B cell (primary cell): Measurements from ENCODE around the gene TGM3. TPM values are rescaled to one million over a fixed set of nuclear protein-coding genes. Genes with fewer than 3 reads are reported as not detected.

Experiments used
- ATAC-seq: fragments of 200-7000 bp; cut with Tn5 transposase; one replicate; pipeline ENCODE4 v1.10.0; 2021; ENCODE audit warnings: low read depth, mild to moderate bottlenecking, moderate number of reproducible peaks, moderate library complexity
- CTCF ChIA-PET: fragments of 350-600 bp; sonication (Branson Sonifier 250); formaldehyde crosslinking; loops from one replicate; lab custom pipeline; 2021; ENCODE audit warnings: antibody characterized with exemption, inconsistent platforms; lab: Charles Lee
- POLR2A ChIA-PET: fragments of 350-600 bp; sonication (Branson Sonifier 250); formaldehyde crosslinking; loops from one replicate; lab custom pipeline; 2021; ENCODE audit warnings: antibody characterized with exemption; lab: Charles Lee
- DNase-seq: peaks from one replicate; pipeline ENCODE4 v3.0.0; 2013
- H2AFZ ChIP-seq: 2 replicates; pipeline ENCODE4 v1.6.1; 2012; ENCODE audit warnings: mild to moderate bottlenecking, low read depth, low read length; ENCODE audit not compliant: insufficient read depth, poor library complexity, severe bottlenecking
- H3K27ac ChIP-seq, 2 donors: 1 replicate in 1 of 2; 2 replicates in 1 of 2; pipeline ENCODE4 v1.5.1; 2012 to 2013; ENCODE audit warnings: low read length in 2 of 2, mild to moderate bottlenecking in 2 of 2, moderate library complexity in 1 of 2
- H3K27me3 ChIP-seq, 4 experiments: fragments of 200-600 bp in 1 of 4; sonication (generic) in 1 of 4; replicated peaks in 1 of 4; 1 replicate in 2 of 4; 2 replicates in 2 of 4; pipeline versions ENCODE4 v1.6.1 to v1.7.0; 2013 to 2016; ENCODE audit warnings: low read length in 3 of 4, mild to moderate bottlenecking in 2 of 4, mixed read lengths in 1 of 4, moderate library complexity in 1 of 4; ENCODE audit not compliant: insufficient read depth in 4 of 4, control insufficient read depth in 3 of 4; ENCODE audit errors: control extremely low read depth in 1 of 4
- H3K36me3 ChIP-seq, 2 experiments: replicated peaks in 1 of 2; 1 replicate in 1 of 2; 2 replicates in 1 of 2; pipeline versions ENCODE4 v1.6.1 to v1.7.1; 2013; ENCODE audit warnings: low read length in 1 of 2; ENCODE audit not compliant: insufficient read depth in 2 of 2, control insufficient read depth in 1 of 2; ENCODE audit errors: control extremely low read depth in 1 of 2, extremely low read depth in 1 of 2
- H3K4me1 ChIP-seq, 2 donors: fragments of 200-600 bp in 1 of 2; sonication (generic) in 1 of 2; 1 replicate in 1 of 2; 2 replicates in 1 of 2; pipeline versions ENCODE4 v1.5.1 to v1.6.1; 2013 to 2017; ENCODE audit warnings: low read length in 2 of 2; ENCODE audit not compliant: control insufficient read depth in 2 of 2, insufficient read depth in 2 of 2
- H3K4me2 ChIP-seq: replicated peaks from 2 replicates; pipeline ENCODE3; 2012; ENCODE audit warnings: mild to moderate bottlenecking, low read depth, low read length; ENCODE audit not compliant: poor library complexity, severe bottlenecking
- H3K4me3 ChIP-seq, 5 experiments: fragments of 200-600 bp in 1 of 5; sonication (generic) in 1 of 5; 1 replicate in 3 of 5; 2 replicates in 2 of 5; pipeline versions ENCODE4 v1.5.1 to v1.7.0; 2011 to 2016; ENCODE audit warnings: low read length in 4 of 5, mild to moderate bottlenecking in 4 of 5, low read depth in 2 of 5, control low read depth in 1 of 5, moderate library complexity in 1 of 5; ENCODE audit not compliant: insufficient read depth in 1 of 5; ENCODE audit errors: control extremely low read depth in 1 of 5, extremely low read depth in 1 of 5
- H3K79me2 ChIP-seq: fragments of 200-600 bp; sonication (generic); one replicate; pipeline ENCODE4 v1.6.0; 2016; ENCODE audit warnings: low read length; ENCODE audit not compliant: control insufficient read depth, insufficient read depth
- H3K9ac ChIP-seq: fragments of 200-600 bp; sonication (generic); 2 replicates; pipeline ENCODE4 v1.6.1; 2017; ENCODE audit warnings: mild to moderate bottlenecking, low read length, moderate library complexity
- H3K9me3 ChIP-seq, 3 donors: one replicate each; pipeline versions ENCODE4 v1.6.1 to v1.7.1; 2013; ENCODE audit warnings: low read length in 2 of 3; ENCODE audit not compliant: control insufficient read depth in 2 of 3, insufficient read depth in 1 of 3; ENCODE audit errors: control extremely low read depth in 1 of 3
- H4K20me1 ChIP-seq: 2 replicates; pipeline ENCODE4 v1.6.0; 2012; ENCODE audit warnings: mild to moderate bottlenecking, low read length; ENCODE audit not compliant: insufficient read depth, control insufficient read depth, poor library complexity, severe bottlenecking
- H3K27ac Mint-ChIP-seq: one replicate; pipeline ENCODE4 v1.8.0; 2021; ENCODE audit warnings: mixed read lengths
- H3K27me3 Mint-ChIP-seq: one replicate; pipeline ENCODE4 v1.8.0; 2021; ENCODE audit warnings: mixed read lengths
- H3K4me1 Mint-ChIP-seq: one replicate; pipeline ENCODE4 v1.8.0; 2021; ENCODE audit warnings: mixed read lengths
- H3K4me3 Mint-ChIP-seq: one replicate; pipeline ENCODE4 v1.8.0; 2021; ENCODE audit warnings: mixed read lengths
- H3K9me3 Mint-ChIP-seq: one replicate; pipeline ENCODE4 v1.8.0; 2022; ENCODE audit warnings: mixed read lengths; ENCODE audit not compliant: insufficient read depth
- EZH2 ChIP-seq: IDR thresholded peaks from 2 replicates; pipeline ENCODE4 v1.6.1; 2012; ENCODE audit warnings: borderline replicate concordance, low read depth, mild to moderate bottlenecking, moderate library complexity, low read length; ENCODE audit not compliant: insufficient read depth, poor library complexity, severe bottlenecking
- WGBS: methylation state at CpG from one replicate; pipeline ENCODE4 v1.1.5; 2013; ENCODE audit warnings: missing lambda C conversion rate; ENCODE audit not compliant: insufficient coverage; 5-methylcytosine and 5-hydroxymethylcytosine counted together
- intact Hi-C: fragments of 100-400 bp; cut with micrococcal nuclease; formaldehyde crosslinking; loops from one replicate; pipeline ENCODE4 v1.10.0; 2022
- polyA plus RNA-seq: library from polyadenylated mRNA; depleted of rRNA; stranded (reverse); fragments of >200 nt; gene quantifications from 2 replicates; pipeline ENCODE4 v1.2.3, GENCODE V29; 2012
- total RNA-seq, 2 donors: library from RNA; stranded (reverse); fragments of 120-200 nt in 1 of 2; gene quantifications; 1 replicate in 1 of 2; 2 replicates in 1 of 2; pipeline versions ENCODE4 v1.2.3 to v1.2.4, GENCODE V29; 2013 to 2022
- TF ChIP-seq, protein P1 (sequence below): fragments of 200-600 bp; IDR thresholded peaks from one replicate; pipeline ENCODE4 v1.8.0; 2022; ENCODE audit warnings: antibody characterized with exemption, mild to moderate bottlenecking

Gene TGM3
- total and polyA plus RNA-seq, 2 donors (not counting 1 experiment from before 2014, with no cell fraction given), result not detected

DNA sequence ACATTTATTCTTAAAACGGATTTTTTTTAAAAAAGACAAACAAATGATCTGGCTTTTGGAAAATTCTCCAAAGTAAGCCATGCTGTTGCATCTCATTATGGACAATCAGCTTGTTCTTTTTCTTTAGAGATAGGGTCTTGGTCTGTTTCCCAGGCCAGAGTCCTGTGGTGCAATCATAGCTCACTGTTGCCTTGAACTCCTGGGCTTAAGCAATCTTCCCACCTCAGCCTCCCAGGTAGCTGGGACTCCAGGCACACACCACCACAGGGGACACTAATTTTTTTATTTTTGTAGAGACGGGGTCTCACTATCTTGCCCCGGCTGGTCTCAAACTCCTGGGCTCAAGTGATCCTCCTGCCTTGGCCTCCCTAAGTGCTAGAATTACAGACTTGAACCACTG, 45.9 kb upstream of the TGM3 start:
- Histone ChIP-seq H3K9ac (no peak overlapping the region), H3K4me3 (no peak overlapping the region), H3K9me3 (no peaks in the 10 kb centered on the region), H2AFZ (no peak overlapping the region), H3K27me3 (peaks cover 0 to 3% (median 0%) of the 10 kb centered on the region in 4 experiments), H3K36me3 (no peaks in the 10 kb centered on the region), H3K79me2 (no peaks in the 10 kb centered on the region), H3K4me1 (no peaks in the 10 kb centered on the region), H3K4me2 (no peak overlapping the region), H4K20me1 (no peaks in the 10 kb centered on the region), H3K27ac (no peak overlapping the region)
- Mint-ChIP-seq H3K27ac (no peak overlapping the region), H3K4me1 (no peaks in the 10 kb centered on the region), H3K4me3 (no peak overlapping the region), H3K9me3 (no peaks in the 10 kb centered on the region), H3K27me3 (peaks cover 41% of the 10 kb centered on the region)
- POLR2A ChIA-PET, result no interaction called here
- TF ChIP-seq EZH2, result no peak
- TF ChIP-seq, protein P1, sequence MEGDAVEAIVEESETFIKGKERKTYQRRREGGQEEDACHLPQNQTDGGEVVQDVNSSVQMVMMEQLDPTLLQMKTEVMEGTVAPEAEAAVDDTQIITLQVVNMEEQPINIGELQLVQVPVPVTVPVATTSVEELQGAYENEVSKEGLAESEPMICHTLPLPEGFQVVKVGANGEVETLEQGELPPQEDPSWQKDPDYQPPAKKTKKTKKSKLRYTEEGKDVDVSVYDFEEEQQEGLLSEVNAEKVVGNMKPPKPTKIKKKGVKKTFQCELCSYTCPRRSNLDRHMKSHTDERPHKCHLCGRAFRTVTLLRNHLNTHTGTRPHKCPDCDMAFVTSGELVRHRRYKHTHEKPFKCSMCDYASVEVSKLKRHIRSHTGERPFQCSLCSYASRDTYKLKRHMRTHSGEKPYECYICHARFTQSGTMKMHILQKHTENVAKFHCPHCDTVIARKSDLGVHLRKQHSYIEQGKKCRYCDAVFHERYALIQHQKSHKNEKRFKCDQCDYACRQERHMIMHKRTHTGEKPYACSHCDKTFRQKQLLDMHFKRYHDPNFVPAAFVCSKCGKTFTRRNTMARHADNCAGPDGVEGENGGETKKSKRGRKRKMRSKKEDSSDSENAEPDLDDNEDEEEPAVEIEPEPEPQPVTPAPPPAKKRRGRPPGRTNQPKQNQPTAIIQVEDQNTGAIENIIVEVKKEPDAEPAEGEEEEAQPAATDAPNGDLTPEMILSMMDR, result no peak
- DNase-seq, result no peak
- WGBS, result 94% methylated on average over 2 of the region's 3 CpGs
- ATAC-seq, result no peak
- intact Hi-C loops, result no loop called here
- CTCF ChIA-PET, result no interaction called here

DNA sequence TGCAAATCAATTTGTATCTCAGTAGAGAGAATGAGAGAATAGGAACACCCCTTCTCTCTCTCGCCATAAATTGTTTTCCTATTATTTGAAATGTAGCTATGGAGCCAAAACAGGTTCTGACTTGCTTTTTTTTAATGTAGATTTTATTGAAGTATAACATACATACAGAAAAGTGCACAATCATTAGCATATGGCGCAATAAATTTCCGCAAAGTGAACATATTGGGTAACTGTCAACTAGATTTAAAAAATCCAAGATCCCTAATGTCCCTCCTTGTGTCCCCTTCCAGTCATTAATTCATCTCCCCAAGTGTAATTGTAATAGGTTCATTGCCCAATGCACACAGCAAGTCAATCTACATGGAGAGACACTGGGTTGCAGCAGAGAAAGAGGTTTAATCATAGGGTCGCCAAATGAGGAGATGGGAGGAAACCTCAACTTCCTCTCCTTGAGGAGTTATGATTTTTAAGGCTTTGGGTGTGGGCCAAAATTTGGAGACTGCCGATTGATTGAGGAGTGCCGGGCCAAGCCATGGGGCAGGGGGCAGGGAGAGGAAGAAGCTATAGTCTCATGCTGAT, 43.3 kb upstream of the TGM3 start:
- no peaks in the 10 kb centered on the region for H3K9me3 Mint-ChIP-seq
- WGBS, result no CpG with 5 or more reads among the region's 6 CpGs
- no peak overlapping the region for H3K4me3 ChIP-seq
- no peak for TF ChIP-seq EZH2
- TF ChIP-seq, protein P1, result no peak
- H3K9me3 ChIP-seq, result no peaks in the 10 kb centered on the region
- peaks cover 0 to 3% (median 0%) of the 10 kb centered on the region in 4 experiments for H3K27me3 ChIP-seq
- peaks cover 39% of the 10 kb centered on the region for H3K27me3 Mint-ChIP-seq
- no peaks in the 10 kb centered on the region for H3K4me1 ChIP-seq
- no peak overlapping the region for H3K27ac ChIP-seq
- no peak overlapping the region for H3K27ac Mint-ChIP-seq
- no peak overlapping the region for H3K9ac ChIP-seq
- no peaks in the 10 kb centered on the region for H3K4me1 Mint-ChIP-seq
- CTCF ChIA-PET, result no interaction called here
- POLR2A ChIA-PET, result no interaction called here
- H3K4me3 Mint-ChIP-seq, result no peak overlapping the region
- no peak overlapping the region for H3K4me2 ChIP-seq
- ATAC-seq, result no peak
- intact Hi-C loops, result no loop called here
- no peaks in the 10 kb centered on the region for H4K20me1 ChIP-seq
- no peak overlapping the region for H2AFZ ChIP-seq
- no peak for DNase-seq
- no peaks in the 10 kb centered on the region for H3K79me2 ChIP-seq
- no peaks in the 10 kb centered on the region for H3K36me3 ChIP-seq
